Gastrocnemius medialis (tissue), 4 donors: Measurements from ENCODE around the gene SYT6.

Experiments used
- CTCF ChIP-seq, 5 experiments: fragments of 450-650 bp in 3 of 5; fragments of 200-600 bp in 2 of 5; sonication (generic) in 2 of 5; IDR thresholded peaks in 4 of 5; conservative IDR thresholded peaks in 1 of 5; 1 replicate in 4 of 5; 2 replicates in 1 of 5; pipeline ENCODE4 v1.5.1; 2016 to 2019; ENCODE audit warnings: antibody characterized with exemption in 5 of 5, mild to moderate bottlenecking in 3 of 5, moderate library complexity in 3 of 5
- POLR2A ChIP-seq, 2 donors: fragments of 450-650 bp; IDR thresholded peaks; one replicate each; pipeline ENCODE4 v1.6.1; 2017; ENCODE audit warnings: antibody characterized with exemption in 2 of 2, mild to moderate bottlenecking in 2 of 2, moderate library complexity in 2 of 2

GRCh38 chr1:114112775-114113174 is 40.9 kb downstream of the SYT6 start:
- TF ChIP-seq CTCF (IDR thresholded peaks at IDR 0.05 in 4 of 5, conservative IDR thresholded peaks at IDR 0.05 in 1 of 5) (no peak), POLR2A (IDR thresholded peaks at IDR 0.05) (no peak)
